ENCODE data around the gene BMP6. TPM values are rescaled to one million over a fixed set of nuclear protein-coding genes. Genes with fewer than 3 reads are reported as not detected.

The BMP6 gene
- total RNA-seq, 1 experiment from 2014 or later: not detected

- H3K27me3 ChIP-seq (ENCODE audit: insufficient read depth, low read depth): no peaks in the 10 kb centered on the region
- H3K9me3 ChIP-seq (ENCODE audit: insufficient read depth, low read depth): no peaks in the 10 kb centered on the region
- peaks cover 5% of the 10 kb centered on the region for H3K79me2 ChIP-seq (ENCODE audit: low read depth)
- peaks cover 13% of the 10 kb centered on the region for H3F3A ChIP-seq (ENCODE audit: insufficient read depth, low read depth)
- H3K4me1 ChIP-seq (replicated peaks; ENCODE audit: insufficient read depth): 0 out of 2 replicates have a peak, but pooled peaks cover 7% of the 10 kb centered on the region
- H3K36me3 ChIP-seq (ENCODE audit: low read depth): no peaks in the 10 kb centered on the region
- H3K9me2 ChIP-seq (ENCODE audit: insufficient read depth): no peaks in the 10 kb centered on the region
- H3K4me2 ChIP-seq: no peak overlapping the region
- TF ChIP-seq, protein P1, sequence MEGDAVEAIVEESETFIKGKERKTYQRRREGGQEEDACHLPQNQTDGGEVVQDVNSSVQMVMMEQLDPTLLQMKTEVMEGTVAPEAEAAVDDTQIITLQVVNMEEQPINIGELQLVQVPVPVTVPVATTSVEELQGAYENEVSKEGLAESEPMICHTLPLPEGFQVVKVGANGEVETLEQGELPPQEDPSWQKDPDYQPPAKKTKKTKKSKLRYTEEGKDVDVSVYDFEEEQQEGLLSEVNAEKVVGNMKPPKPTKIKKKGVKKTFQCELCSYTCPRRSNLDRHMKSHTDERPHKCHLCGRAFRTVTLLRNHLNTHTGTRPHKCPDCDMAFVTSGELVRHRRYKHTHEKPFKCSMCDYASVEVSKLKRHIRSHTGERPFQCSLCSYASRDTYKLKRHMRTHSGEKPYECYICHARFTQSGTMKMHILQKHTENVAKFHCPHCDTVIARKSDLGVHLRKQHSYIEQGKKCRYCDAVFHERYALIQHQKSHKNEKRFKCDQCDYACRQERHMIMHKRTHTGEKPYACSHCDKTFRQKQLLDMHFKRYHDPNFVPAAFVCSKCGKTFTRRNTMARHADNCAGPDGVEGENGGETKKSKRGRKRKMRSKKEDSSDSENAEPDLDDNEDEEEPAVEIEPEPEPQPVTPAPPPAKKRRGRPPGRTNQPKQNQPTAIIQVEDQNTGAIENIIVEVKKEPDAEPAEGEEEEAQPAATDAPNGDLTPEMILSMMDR (conservative IDR thresholded peaks at IDR 0.05): no peak
- no peak for TF ChIP-seq EZH2 (IDR thresholded peaks at IDR 0.05; ENCODE audit: low read depth)
- no peak overlapping the region for H2AFZ ChIP-seq
- no peak overlapping the region for H3K27ac ChIP-seq
- no peaks in the 10 kb centered on the region for H4K20me1 ChIP-seq (ENCODE audit: insufficient read depth)
- intact Hi-C loops (cut with micrococcal nuclease; ENCODE audit: unreplicated experiment): loop anchor here (5.0 kb wide), 1 partner anchor 187 kb away; the partner anchor contains the start of gene BMP6
- no peak for DNase-seq
- H3K4me3 ChIP-seq: no peak overlapping the region
- POLR2A ChIA-PET (ENCODE audit: unreplicated experiment): no interaction called here
- no TSS peak for BruUV-seq (replicated peaks)
- CTCF ChIA-PET: no interaction called here
Measured at GRCh38 chr6:7914311-7914710, 188.4 kb downstream of the BMP6 start.

GRCh38 chr6:7914991-7915789, 189.3 kb downstream of the BMP6 start:
- Histone ChIP-seq H3K4me3 (no peak overlapping the region), H3K4me2 (no peak overlapping the region), H3K9me2 (ENCODE audit: insufficient read depth) (no peaks in the 10 kb centered on the region), H3F3A (ENCODE audit: insufficient read depth, low read depth) (peaks cover 13% of the 10 kb centered on the region), H3K79me2 (ENCODE audit: low read depth) (no peaks in the 10 kb centered on the region), H3K36me3 (ENCODE audit: low read depth) (no peaks in the 10 kb centered on the region), H2AFZ (no peak overlapping the region), H4K20me1 (ENCODE audit: insufficient read depth) (no peaks in the 10 kb centered on the region), H3K27ac (no peak overlapping the region), H3K9me3 (ENCODE audit: insufficient read depth, low read depth) (no peaks in the 10 kb centered on the region), H3K27me3 (ENCODE audit: insufficient read depth, low read depth) (no peaks in the 10 kb centered on the region), H3K4me1 (replicated peaks; ENCODE audit: insufficient read depth) (0 out of 2 replicates have a peak, but pooled peaks cover 7% of the 10 kb centered on the region)
- DNase-seq: no peak
- ChIA-PET POLR2A (ENCODE audit: unreplicated experiment) (no interaction called here), CTCF (no interaction called here)
- intact Hi-C loops (cut with micrococcal nuclease; ENCODE audit: unreplicated experiment): loop anchor here (5.0 kb wide), 1 partner anchor 188 kb away; the partner anchor contains the start of gene BMP6
- no TSS peak for BruUV-seq (replicated peaks)
- TF ChIP-seq, protein P1 (conservative IDR thresholded peaks at IDR 0.05): no peak
- TF ChIP-seq EZH2 (IDR thresholded peaks at IDR 0.05; ENCODE audit: low read depth): no peak

DNA sequence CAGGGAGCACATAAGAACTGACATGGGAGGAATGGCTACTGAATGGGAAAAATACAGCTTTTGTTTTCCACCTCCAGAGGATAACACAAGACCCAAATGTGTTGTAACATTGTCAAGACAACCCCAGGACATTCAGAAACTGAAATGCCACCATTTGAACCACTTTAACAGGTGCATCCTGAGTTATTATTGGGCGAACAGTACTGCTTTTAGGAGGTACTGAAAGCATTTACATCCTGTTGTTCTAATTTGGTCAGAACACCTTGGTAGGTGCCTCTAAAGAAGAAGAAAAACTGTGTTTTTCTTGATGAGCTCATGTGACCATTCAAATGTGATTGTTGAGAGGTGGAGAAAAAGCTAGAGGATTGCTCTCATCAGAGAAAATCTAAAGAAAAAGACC, 191.1 kb downstream of the BMP6 start:
- POLR2A ChIA-PET (ENCODE audit: unreplicated experiment): no interaction called here
- peaks cover 2% of the 10 kb centered on the region for H3F3A ChIP-seq (ENCODE audit: insufficient read depth, low read depth)
- intact Hi-C loops (cut with micrococcal nuclease; ENCODE audit: unreplicated experiment): no loop called here

More for the DNA sequence above, 191.1 kb downstream of the BMP6 start:
- Histone ChIP-seq H3K27ac (no peak overlapping the region), H3K79me2 (ENCODE audit: low read depth) (no peaks in the 10 kb centered on the region), H2AFZ (no peak overlapping the region), H3K9me2 (ENCODE audit: insufficient read depth) (no peaks in the 10 kb centered on the region), H3K4me3 (no peak overlapping the region), H3K4me2 (no peak overlapping the region), H3K27me3 (ENCODE audit: insufficient read depth, low read depth) (no peaks in the 10 kb centered on the region), H3K9me3 (ENCODE audit: insufficient read depth, low read depth) (no peaks in the 10 kb centered on the region), H3K4me1 (replicated peaks; ENCODE audit: insufficient read depth) (no peaks in the 10 kb centered on the region), H3K36me3 (ENCODE audit: low read depth) (no peaks in the 10 kb centered on the region), H4K20me1 (ENCODE audit: insufficient read depth) (no peaks in the 10 kb centered on the region)
- CTCF ChIA-PET: no interaction called here
- no peak for DNase-seq
- BruUV-seq (replicated peaks): no TSS peak
- no peak for TF ChIP-seq EZH2 (IDR thresholded peaks at IDR 0.05; ENCODE audit: low read depth)
- TF ChIP-seq, protein P1 (conservative IDR thresholded peaks at IDR 0.05): no peak
